LoVo (cell line): ENCODE data around the gene BAG5.
A peak's percentile ranks its signal among the peaks of the same experiment; 100 is the strongest.
"Not testable (repeated sequence)": the region's sequence is repeated elsewhere in the genome, so short reads cannot be mapped to it uniquely, and the experiment has no call there.

ENCODE experiments used
- DNase-seq: peaks from one replicate; pipeline ENCODE4 v3.0.0-alpha.2; 2016; ENCODE audit warnings: low spot score

The BAG5 gene

DNA sequence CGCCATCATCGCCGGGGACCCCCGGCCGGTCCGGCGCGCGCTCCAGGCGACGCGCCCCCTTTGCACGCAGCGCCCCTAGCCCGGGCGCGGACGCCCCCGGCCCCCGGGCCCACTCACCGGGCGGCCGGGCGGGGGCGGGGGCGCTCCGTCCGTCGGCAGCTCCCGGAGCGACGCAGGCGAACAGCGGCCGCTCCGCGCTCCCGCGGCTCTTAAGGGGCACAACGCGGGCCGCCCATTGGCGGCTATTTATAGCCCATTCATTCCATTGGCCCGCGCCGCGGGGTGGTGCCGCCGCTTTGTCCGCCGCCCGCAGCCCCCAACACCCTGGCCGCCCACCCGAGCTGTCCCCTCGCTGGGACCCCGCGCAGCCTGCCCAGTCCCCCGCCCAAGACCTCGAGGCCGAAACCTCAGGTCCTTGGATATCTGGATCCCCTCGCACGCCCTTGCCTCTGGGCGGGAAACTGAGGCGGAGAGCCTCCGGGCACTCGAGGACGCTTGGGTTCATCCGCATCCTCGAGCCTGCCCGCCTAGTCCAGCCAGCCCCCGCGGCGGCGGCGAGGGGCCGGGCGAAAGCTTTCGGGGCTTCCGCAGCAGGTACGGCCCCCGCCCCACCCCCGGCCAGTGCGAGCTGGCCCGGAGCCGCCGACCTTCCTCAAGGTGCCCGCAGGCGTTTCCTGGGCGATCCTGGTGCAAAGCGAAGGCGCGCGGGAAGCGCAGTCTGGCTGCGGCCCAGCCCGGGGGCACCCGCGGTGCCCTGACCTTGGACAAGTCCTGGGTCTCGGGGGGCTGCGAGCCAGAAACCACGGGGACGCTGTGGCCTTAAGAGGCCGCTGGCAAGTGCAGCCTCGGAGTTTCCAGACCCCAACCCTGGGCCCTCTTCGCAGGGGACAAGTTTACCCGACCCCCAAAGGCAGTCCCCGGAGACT is 39.5 kb downstream of the BAG5 start, which contains the start of gene CKB:
CKB (minus strand) TSS at position 182 of the 926 bp plus-strand sequence. CDS start 337 bp downstream, outside the sequence.
- DNase-seq: peak; percentile 45

DNA sequence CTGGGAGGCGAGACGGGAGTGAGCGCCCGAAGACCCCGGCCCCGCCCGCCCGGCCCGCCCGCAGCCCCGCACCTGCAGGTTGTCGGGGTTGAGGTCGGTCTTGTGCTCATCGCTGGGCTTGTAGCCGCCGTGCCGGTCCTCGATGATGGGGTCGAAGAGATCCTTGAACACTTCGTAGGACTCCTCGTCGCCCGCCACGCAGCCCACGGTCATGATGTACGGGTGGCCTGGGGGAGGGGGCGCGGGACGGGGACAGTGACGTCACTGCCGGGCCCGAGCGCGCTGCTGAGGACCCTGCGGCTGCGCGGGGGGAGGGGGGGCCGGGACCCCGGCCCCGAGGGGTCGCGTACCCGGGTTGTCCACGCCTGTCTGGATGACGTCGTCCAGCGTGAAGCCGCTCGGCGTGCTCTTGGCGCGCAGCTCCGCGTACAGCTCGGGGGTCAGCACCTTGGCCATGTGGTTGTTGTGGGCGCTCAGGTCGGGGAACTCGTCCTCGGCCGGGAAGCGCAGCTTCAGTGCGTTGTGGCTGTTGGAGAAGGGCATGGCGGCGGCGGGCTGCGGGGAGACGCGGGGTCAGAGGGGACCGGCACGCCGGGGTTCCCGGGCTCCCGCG is 40.4 kb downstream of the BAG5 start:
- DNase-seq: no peak

DNA sequence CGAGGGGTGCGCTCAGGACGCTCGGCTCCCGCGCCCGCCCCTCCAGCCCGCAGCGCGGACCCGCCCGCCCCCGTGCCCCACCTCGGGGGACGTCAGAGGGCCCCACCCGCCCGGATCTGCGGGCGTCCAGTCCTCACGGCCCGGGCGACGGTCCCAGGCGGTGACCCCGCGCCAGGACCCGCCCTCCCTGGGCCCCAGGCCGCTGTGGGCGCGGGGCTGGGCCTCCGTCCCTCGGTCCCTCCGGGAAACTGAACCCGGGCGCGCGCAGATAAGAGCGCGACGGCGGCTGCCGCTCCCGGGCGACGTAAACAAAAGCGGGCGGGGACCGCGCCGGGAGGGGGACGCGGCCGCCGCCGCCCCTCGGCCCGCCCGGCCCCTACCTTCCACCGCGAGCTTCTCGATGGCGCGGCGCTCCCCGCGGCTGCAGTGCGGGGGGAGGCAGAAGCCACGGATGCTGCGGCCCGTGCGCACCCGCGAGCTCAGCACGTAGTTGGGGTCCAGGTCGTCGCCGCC is 41.0 kb downstream of the BAG5 start:
- peak; percentile 28 for DNase-seq

DNA sequence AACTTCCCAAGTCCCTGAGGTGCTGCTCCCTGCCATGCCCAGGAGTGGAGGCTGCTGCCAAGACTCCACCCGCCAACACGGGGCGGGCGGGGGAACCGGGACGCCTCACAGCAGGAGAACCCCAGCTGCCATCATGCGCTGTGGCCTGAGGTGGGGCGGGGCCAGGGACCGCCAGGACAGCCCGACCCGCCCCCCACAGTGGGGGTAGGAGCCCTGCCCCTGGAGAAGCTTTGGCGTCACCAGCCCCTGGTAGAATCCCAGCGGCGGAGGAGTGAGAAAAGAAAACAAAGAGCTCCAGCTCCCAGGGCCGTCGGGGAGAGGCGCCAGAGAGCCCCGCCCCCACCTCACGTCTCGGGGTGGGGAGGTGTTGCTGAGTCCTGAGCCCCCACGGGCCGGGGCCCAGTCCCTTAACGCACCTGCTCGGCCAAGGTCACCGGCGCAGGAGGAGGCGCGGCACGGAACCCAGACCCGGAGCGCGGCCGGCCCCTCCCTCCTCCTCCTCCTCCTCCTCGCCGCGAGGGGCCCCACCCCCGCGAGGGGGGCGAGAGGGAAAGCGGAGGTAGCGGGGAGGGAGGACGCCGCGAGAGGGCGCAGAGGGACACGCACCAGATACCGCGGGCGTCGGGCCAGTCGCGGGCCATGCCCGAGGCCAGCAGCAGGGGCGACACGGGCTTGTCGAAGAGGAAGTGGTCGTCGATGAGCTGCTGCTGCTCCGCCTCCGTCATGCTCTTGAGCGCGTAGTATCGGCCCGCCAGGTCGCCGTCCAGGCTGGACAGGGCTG is 41.6 kb downstream of the BAG5 start:
- peak; percentile 84 for DNase-seq

DNA sequence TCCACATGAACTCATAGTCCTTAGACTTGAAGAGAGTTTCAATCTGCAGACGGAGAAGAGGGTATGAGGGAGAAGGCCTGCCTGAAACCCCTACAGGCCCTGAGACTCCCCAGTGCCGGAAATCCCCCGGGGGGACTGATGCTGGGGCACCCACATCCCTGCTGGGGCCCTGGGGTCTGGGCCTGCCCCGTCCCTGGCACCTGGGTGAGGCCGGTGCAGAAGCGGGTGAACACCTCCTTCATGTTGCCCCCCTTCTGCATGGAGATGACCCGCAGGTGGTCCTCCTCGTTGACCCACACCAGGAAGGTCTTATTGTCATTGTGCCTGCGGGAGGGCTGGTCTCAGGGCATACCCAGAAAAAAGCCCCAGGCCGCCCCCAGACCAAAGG is 42.2 kb downstream of the BAG5 start:
- DNase-seq: no peak

DNA sequence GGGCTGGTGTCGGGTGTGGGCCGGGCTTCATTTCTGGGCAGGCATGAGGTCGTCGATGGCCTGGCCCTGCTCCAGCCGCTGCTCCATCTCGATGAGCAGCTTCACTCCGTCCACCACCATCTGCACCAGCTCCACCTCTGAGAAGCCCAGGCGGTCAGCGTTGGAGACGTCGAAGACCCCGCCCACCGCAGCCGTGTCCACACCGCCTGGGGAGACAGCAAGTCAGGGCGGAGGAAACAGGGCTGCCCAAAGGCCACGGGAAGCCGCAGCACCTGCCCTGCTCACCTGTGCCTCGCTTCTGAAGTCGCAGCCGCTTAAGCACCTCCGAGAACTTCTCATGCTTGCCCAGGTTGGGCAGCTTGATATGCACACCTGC is 42.6 kb downstream of the BAG5 start:
- no peak for DNase-seq

DNA sequence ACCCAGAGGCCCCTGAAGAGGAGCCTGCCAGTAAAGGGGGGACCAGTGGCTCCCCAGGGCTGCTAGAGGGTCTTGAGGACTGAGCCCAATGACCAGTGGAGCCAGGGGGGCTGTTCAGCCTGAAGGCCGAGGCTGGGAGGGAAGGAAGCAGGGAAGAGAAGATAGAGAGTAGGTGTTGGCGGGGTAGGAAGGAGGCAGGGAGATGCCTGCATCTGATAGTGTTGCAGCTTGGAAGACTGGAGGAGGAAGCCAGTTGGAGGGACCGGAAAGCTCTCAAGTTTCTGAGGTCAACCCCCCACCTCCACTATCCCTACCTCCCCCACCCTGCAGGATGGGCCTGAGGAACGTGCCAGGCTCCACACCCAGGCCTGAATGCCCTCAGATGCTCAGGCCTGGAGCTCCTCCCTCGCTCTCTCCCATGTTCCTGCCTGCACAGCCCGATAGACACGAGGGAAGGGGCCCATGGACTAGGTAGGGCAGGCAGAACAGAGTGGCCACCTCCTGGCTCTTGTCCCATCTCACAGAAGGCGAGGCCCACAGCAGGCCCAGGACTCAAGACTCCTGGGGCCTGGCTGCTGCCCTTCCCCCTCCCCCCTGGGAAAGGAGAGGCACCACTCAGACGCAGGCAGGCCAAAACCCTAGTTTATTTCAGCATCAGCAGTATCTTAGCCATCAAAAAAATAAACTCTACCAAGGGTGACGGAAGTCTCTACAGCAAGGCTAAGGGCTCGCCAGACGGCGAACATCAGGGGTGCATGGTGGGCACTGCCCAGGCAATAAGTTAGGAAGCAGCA is 43.2 kb downstream of the BAG5 start:
- DNase-seq: no peak

DNA sequence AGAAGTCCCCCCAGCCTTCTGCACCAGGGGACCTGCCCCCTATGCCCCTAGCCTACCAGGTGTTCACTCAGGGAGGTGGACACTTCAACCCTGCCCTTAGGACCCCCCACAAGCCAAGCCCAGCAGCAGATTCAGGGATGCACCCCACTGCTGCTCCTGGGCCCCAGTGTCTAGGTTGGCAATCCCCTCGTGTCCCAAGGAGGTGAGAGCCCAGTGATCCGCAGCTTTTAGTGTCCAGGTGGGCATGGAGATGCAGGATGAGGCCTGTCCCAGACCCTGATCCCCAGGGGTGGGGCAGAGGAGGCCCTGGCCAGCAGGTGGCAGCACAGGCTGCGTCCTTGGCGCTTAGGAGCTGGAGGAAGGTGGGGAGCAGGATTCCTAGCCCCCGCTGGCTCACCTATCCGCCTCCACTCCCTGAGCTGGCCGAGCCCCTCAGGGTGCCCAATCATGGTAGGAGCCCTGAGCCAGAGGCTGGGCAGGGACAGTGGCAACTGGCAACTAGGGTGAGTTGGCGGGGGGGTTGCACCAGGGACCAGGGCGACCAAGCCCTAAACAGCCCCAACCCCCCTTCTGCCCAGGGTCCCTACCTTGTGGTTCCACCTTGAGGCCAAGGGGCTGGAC is 43.9 kb downstream of the BAG5 start:
- peak; percentile 50 for DNase-seq

DNA sequence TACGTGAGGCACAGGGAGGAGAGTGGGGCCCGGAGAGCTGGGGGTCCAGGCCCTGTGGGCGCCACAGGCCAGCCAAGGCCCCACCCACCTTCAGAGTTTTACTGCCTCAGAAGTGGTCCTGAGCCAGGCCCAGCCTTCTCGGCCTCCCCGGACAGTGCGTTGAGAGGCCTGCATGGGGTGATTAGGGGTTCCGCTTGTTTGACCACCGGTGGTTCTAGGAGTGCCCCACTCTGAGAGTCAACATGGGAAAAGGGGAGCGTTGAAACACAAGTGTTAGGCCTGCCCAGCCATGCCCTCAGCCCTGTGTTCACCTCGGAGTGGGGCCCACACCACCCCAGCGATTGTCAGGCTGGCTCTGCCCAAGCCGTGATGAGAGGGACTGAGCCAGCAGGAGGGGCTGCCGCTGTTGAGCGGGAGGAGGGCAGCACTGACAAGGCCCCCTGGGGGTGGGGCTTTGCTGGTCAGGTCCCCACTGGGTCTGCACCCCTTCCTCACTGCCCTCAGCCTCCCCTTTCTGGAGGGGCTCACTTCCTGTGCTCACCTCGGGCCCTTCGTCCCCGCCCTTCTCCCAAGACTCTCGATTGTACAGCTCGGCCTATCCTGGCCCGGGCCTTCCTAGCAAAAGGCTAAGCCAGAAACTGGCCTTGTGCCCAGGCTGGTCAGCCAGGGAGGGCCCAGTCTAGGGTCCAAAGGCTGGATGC is 44.6 kb downstream of the BAG5 start:
- DNase-seq: no peak

DNA sequence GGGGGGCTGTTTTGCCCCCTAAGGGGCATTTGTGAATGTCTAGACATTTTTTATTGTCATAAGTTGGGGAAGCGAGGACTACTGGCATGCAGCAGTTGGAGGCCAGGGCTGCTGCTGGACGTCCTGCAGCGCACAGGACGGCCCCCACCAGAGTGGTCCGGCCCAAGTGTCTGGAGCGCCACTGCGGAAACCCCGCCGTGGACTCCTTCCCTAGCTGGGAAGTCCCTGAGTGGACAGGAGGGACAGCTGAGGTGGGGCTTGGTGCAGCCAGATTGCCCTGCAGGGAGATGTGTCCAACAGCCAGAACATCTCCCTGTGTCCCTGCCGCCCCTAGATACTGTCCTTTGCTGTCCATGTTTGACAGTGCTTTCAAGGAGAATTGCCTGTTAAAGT is 45.3 kb downstream of the BAG5 start:
- DNase-seq: no peak

DNA sequence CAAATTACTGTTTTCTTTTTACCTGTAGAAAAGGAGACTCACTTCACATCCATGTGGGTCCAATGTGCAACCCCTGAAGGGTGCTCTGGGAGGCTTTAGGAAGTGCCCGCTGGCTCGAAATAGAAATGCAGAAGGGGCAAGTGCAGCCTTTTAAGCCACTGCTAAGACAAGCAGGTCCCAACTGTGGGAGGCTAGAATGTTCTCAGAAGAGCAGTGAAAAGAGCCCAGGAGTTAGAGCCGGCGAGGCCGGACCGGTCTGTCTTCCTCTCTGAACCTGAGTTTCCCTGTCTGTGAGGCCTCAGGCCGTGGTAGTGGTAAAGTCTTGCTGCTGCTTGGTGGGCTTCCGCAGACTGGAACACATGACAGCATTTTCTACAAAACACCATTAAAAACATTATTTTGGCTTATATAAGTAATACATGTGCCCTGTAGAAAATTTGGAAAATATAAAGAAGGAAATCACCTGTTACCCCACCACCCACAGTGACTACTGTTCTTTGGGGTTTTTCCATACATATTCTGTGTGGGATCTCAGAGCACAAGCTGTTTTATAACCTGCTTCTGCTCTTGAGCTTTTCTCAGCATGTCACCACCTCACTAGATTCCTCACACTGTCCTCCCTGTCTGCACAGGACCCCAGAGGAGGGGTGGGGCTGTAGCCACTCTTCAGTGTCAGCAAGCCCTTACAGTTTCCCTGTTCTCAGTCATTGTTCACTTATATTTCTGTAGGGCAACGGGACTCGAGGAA is 45.9 kb downstream of the BAG5 start:
- DNase-seq: no peak

DNA sequence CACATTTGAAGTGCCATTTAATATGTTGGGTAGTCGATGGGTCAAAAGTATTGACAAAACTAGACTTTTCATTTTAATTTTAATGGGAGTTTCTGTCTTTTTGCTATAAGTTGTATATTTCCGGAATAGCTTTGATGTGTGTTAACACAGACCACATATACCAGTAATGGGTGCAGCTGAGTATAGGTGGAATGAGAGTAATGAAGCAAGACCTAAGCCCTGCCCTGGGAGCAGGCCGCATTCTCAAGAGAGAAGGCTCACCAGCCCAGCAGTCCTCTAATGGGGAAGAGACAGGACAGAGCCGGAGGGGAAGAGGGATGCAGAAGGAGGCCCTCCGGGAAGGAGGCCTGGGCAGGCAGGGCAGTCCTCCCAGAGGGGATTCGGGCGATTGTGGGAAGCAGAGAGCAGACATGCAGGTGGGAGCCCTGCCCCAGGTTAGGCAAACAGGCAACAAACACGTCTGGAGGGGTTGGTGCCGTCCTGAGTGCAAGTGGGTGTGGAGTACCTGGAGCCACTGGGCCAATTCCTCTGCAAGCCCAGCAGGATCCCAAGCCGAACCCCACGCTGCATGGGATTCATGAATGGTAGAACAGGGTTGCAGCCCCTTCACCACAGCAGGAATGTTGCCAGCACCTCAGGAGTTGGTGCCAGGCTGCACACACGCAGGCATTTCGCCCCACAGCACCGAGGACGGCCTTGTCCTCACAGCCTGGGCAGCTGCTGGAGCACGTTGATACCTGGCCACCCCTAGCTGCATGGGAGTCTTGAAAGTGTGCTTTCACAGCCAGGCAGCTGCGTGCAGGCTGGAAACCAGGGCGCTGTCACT is 47.6 kb downstream of the BAG5 start:
- no peak for DNase-seq

DNA sequence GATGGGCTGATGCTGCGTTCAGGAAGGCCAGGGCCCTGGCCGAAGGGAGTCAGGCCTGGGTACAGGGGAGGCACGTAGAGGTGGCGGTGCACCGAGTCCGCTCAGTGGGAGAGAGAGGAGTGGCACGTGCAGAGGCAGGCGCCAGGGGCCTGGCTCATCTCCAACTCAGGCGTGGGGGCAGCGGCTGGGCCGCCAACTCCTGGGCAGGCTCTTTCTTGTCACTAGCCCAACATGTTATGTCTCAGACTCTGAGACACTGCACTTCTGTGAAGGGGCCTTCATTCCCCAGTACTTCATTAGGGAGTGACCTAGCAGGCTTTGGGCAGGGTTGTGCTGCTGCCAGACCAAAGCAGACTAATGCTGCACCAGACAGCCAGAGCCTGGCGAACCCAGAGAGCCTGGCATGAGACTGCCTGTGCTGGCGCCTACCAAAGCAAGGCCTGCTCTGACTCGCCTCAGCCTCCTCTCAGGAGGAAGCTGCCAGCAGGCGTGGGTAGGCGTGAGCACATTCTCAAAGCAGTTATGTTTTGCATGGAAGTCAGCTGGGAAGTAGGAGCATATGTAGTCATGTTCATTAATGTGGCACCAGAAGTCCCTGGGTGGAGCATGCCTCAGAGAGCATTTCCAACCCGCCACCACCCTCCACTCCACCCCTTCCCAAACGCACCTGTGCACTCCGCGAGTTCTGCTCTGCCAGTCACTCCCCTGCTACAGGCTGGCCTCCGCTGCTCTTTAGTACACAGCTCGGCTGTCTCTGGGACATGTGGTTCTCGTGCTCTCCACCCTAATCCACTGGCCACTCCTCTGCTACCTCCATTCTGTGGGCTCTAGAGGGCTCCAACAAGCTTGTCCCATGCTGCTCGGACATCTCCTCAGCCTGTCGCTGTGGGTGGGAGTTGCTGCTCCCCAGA is 49.5 kb downstream of the BAG5 start:
- DNase-seq: no peak

DNA sequence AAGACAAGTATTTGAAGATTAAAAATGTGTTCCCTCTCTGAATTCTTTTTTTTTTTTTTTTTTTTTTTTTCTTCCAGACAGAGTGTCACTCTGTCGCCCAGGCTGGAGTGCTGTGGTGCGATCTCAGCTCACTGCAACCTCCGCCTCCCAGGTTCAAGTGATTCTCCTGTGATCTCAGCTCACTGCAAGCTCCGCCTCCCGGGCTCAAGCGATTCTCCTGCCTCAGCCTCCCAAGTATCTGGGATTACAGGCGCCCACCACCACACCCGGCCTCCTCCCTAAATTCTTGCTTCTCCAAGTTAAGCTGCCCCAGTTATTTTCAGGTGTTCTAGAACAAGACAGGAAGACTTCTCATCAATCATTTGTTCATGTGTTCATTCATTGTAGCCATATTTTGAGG is 50.3 kb downstream of the BAG5 start:
- DNase-seq: not testable (repeated sequence)

DNA sequence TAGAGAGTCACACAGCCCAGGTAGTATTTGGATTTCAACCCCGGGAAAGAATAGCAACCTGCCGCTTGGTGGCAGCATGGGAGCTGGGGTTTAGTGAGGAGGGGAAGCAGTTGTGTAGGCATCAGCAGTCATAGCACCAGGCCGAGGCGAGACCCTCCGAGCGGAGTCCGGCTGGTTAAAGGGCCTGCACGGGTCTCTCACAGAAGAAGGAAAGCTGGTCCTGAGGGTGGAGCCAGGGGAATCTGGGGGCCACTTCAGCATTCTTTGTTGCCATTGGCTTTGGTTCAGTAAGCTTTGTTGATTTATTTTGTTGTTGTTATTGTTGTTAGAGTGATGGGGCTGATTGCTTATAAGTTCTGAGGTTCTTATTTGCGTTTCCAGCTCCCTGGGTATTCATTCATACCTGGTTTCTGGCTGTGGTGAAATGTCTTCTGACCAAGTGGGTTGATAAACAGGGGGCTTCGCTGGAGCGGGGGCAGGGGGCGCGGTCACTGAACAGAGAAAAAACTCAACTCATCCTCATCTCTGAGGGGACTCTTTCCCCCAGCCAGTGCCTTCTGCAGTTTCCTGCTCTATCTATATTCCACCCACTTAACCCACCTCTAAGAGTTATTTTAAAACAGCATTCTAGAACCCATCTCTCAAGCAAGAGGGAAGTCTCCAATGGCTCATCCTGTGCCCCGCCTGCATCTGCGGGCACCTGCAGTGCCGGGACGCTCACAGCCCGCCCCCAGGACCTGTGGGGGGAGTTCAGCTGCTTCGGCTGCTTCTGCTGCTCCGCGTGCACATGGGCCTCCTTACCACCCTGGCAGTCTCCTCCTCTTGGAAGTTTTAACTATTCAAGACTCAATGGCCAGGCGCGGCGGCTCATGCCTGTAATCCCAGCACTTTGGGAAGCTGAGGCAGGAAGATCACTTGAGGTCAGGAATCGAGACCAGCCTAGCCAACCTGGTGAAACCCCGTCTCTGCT is 51.4 kb downstream of the BAG5 start:
- no peak for DNase-seq

DNA sequence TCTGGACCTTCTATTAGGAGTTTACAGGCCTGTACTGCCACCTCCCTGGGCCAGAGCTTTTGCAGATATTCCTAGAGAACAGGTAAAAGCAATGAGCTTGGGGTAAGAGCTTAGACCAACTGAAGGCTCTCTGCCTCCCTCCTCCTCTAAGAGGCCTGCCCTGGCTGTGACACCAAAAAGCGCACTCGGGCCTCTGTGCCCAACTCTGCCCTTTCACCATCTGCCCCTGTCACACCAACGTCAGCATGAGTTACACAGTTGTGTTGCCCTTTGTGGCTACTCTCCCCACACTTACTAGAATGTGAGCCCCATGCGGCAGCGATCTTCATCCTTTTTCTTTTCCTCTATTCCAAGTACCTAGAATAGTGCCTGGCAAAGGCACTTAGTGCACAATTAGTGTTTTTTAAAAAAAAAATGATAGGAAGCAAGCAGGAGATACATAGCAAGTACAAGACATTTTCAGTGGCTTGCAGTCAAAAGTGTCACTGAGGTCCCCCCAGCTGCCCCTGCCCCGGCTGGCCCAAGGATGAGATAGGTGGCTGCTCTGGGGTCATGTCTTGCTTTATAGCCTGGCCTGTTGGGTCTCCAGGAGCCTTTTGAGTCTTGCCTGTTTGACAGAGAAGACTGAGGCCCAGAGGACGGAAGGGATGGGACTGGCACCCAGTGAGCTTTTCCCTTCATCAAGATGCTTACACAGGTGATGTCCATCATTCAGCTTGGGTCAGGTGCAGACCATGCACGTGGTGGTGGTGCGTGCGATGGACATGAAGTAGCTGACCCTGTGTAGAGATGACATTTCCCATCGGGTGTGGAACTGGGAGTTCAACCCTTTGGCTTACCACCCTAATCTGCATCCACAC is 52.4 kb downstream of the BAG5 start:
- DNase-seq: no peak
